GM12801 (cell line): ENCODE measurements around the gene MOB3B.

Source experiments
- CTCF ChIP-seq: IDR thresholded peaks from one replicate; pipeline ENCODE4 v1.5.1; 2011; ENCODE audit warnings: control low read depth; ENCODE audit not compliant: insufficient read length; ENCODE audit errors: extremely low read depth

Gene MOB3B

GRCh38 chr9:27431543-27432147 is 98.0 kb downstream of the MOB3B start:
- no peak for TF ChIP-seq CTCF

- no peak for TF ChIP-seq CTCF
Measured at GRCh38 chr9:27430750-27431535, 98.7 kb downstream of the MOB3B start.

- TF ChIP-seq CTCF, result no peak
Measured at GRCh38 chr9:27429917-27430316, 99.7 kb downstream of the MOB3B start.

GRCh38 chr9:27429436-27429835 is 100.2 kb downstream of the MOB3B start:
- TF ChIP-seq CTCF, result no peak

- TF ChIP-seq CTCF, result no peak
Measured at GRCh38 chr9:27428551-27428950, 101.1 kb downstream of the MOB3B start.

- no peak for TF ChIP-seq CTCF
Measured at GRCh38 chr9:27427272-27427643, 102.4 kb downstream of the MOB3B start.

- TF ChIP-seq CTCF, result no peak
Measured at GRCh38 chr9:27426511-27427271, 102.9 kb downstream of the MOB3B start.
